Daoy (cell line): ENCODE results near the gene TUBGCP5. TPM values are rescaled to one million over a fixed set of nuclear protein-coding genes. Genes with fewer than 3 reads are reported as not detected.

Experiments
- DNase-seq: peaks from one replicate; pipeline ENCODE4 v3.0.0-alpha.2; 2015; ENCODE audit warnings: low read depth
- total RNA-seq: library from RNA; depleted of rRNA; stranded (reverse); fragments of >200 nt; shearing (Covaris generic); gene quantifications from 2 replicates; pipeline ENCODE4 v1.2.3, GENCODE V29; 2014; rRNA removed

TUBGCP5 gene
- total RNA-seq, 1 experiment from 2014 or later = 18.5 TPM

DNA sequence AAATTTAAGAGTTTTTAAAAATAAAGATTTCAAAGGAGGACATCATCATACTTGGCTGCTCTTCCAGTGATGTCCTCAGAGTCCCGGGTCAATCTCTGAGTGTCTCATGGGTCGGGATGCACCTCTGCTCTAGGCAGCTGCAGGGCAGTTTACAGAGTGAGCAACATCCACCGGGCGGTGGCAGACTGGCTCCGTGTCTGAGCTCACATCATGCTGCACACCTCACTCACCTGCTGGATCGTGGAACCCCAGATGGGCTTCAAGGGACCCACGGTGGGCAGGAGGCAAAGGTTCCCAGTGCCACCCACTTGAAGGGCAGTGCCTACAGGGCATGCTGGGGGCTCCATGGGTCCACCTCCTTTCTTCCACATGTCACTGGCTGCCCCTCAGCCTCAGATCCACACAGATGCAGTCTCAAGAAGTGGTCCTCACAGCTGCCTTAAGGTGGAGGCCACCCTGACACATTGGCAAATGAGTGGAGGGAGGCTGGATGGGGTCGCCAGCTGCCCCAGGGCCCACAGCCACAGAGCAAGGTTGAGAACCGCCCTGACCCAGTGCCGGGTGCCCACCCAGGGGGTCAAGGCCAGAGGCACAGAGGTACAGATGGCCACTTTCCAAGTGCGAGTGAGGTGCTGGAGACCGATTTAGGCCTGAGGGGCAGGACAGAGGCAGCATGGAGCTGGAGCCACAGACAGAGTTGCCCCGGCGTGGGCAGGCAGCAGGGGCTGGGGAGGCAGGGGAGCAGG, 84.4 kb downstream of the TUBGCP5 start:
- no peak for DNase-seq

DNA sequence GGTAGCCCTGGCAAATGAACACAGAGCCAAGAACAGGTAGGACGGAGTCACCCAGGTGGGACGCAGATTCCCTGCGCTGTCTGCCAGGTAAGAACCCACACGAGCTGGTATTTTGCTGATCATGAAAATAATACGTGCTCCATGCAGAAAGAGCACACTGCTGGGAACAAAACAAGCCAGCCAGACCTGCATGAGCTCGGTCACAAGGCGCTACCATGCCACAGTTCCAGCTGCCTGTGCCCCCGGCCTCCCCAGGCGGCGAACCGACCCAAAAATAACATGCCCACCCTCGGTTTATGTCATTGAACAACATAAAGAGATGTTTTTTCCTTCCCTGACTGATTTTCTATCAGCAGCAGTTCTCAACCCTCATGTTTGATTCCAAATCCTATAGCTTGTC, 85.0 kb downstream of the TUBGCP5 start:
- DNase-seq = no peak

DNA sequence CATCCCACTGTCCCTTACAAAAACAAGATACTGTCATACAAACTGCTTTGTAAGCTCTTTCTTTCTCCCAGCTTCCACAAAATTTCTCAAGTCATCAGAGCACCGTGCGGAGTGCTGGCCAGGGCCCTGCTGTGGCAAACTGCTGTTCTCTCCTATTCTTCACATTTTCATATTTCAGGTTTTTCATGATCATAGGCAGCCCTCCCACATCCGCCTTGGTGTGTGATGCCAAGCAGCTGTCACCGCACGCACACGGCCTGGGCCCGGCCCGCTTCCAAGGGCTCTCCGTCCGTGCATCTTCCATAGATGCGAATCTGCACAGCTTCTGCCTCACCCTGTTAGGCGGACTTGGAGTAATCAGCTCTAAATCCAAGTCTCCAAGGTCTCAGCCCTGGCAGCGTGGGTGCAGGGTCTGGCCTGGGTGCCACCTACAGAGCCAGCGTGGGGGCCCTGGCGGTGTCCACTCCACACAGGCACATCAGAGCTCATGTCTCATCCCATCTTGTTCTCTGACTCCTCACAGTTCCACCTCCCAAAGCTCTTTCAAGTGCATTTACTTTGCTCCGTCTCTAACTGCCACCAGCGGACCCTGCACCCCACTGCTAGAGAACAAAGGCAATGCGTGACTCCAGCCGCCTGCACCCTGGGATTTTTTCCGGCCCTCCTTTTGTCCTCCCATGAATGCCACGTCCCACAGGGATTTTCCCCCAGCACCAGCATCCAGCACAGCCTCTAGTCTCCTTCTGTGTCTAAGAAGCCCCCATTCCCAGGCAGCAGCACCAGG, 86.4 kb downstream of the TUBGCP5 start:
- no peak for DNase-seq

DNA sequence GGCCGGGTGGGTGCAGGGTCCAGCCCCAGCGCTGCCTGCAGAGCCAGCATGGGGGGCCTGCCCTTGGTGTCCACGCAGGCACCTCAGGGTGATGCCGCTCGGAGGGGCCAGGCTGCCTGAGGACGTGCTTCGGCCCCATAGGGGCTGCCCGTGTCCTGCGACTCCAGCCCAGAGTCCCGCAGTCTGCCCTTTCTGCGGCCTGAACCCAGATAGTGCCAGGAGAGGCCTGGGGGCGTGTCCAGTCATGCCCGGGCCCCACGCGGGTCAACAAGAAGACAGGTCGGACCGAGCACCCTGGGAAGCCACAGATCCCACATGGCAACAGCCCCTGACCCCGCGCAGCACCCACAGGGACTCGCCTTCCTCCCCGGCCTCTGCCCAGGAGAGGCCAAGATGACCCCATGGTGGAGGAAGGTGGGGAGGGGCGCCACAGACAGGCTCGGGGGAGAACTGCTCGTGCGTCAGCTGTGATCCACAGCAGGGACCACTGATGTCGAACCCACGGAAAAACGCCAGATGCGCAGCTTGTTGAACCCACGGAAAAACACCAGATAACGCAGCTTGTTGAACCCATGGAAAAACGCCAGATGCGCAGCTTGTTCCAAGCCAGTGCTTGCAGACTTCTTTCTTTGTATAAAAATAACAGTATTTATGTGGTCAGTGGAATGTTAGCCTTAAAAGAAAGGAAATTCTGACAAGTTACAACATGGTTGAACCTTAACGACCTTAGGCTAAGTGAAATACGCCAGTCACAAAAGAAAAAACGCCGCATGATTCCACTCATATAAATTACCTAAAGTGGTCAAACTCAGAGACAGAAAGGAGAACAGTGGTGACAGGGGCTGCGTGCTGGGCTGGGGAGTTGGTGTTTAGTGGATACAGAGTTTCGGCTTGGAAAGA, 87.7 kb downstream of the TUBGCP5 start:
- no peak for DNase-seq

DNA sequence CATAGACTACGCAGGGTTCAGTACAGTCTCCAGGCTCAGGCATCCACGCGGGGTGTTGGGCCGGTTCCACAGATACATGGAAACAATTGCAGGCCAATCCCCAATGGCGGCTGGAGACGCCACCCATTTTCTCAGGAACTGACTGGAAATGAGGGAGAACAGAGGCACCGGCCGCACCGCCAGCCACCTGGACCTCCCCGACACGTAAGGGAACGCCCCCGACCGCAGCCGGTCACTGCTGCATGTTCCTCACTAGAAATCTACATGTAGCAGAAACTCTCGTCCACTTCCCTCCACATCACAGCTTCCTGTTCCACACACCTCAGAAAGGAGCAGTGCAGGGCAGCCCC, 88.4 kb downstream of the TUBGCP5 start:
- DNase-seq = no peak

DNA sequence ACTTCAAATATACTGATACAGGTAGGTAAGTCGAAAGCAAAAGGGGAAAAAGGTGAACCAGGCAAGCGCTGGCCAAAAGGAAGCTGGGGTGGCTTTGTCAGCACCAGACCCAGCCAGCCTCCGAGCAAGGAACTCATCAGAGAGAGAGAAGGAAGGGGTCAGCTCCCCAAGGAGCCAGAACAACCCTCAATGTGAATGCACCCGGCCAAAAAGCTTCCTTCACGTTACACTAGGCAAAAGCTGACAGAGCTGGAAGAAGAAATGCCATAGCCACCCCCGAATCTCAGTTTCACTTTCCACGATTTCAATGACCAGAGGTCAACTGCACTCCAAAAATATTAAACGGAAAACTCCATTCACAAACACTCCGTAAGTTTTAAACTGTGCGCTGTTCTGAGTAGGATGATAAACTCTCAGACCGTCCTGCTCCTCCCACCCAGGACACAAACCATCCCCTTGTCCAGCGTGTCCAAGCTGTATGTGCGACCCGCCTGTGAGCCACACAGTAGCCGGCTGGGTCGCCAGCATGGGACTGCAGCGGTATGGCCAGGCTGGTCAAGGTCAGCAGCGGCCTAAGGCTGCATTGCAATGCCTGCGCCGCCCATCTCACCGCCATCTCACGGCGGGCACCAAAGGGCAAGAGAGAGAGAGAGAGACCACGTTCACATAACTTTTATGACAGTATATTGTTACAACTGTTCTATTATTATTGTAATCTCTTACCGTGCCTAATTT, 88.9 kb downstream of the TUBGCP5 start:
- DNase-seq = no peak

Other genes starting within 250 kb of the TUBGCP5 start
- 123 and 140 TPM in 2 replicates for gene NIPA2, start 200.9 kb downstream of the TUBGCP5 start, total RNA-seq
- 55.8 and 80.3 TPM in 2 replicates for gene CYFIP1, start 59.2 kb downstream of the TUBGCP5 start, total RNA-seq
- not detected in 2 replicates for gene GOLGA6L1, start 97.3 kb upstream of the TUBGCP5 start, total RNA-seq